Tibial nerve (tissue), 3 donors: ENCODE results near the gene DRAM1.

Experiments used
- CTCF ChIP-seq, 5 experiments: fragments of 200-600 bp in 3 of 5; fragments of 450-650 bp in 2 of 5; sonication (generic) in 3 of 5; IDR thresholded peaks; one replicate each; pipeline ENCODE4 v1.5.1; 2016 to 2019; ENCODE audit warnings: antibody characterized with exemption in 5 of 5, mild to moderate bottlenecking in 3 of 5, moderate library complexity in 2 of 5
- POLR2A ChIP-seq, 2 donors: fragments of 450-650 bp; IDR thresholded peaks; one replicate each; pipeline ENCODE4 v1.6.1; 2017; ENCODE audit warnings: antibody characterized with exemption in 2 of 2, mild to moderate bottlenecking in 2 of 2, moderate library complexity in 2 of 2

- TF ChIP-seq CTCF (IDR thresholded peaks at IDR 0.05): no peak
- TF ChIP-seq POLR2A (IDR thresholded peaks at IDR 0.05): no peak
Observed at GRCh38 chr12:101855976-101856375, 21.4 kb upstream of the DRAM1 start.
